ENCODE results near the gene GPX7. TPM values are rescaled to one million over a fixed set of nuclear protein-coding genes. Genes with fewer than 3 reads are reported as not detected.

The GPX7 gene
- total RNA-seq, 3 donors from 2014 or later, result 0.46 to 7.8 (median 4.0) TPM

- TF ChIP-seq CTCF (IDR thresholded peaks at IDR 0.05), result no peak
- intact Hi-C loops (cut with DNase I, micrococcal nuclease), result no loop called here
- no peak overlapping the region for H3K4me3 ChIP-seq
- ATAC-seq (no peak), DNase-seq (no peak)
- H3K4me1 ChIP-seq (ENCODE audit: low read depth), result no peaks in the 10 kb centered on the region
- no peaks in the 10 kb centered on the region for H3K36me3 ChIP-seq (ENCODE audit: low read depth)
- peaks cover 12% of the 10 kb centered on the region for H3K9me3 ChIP-seq
These were observed 19.8 kb downstream of the GPX7 start for GRCh38 chr1:52621950-52622349.

- H3K4me3 ChIP-seq, result no peak overlapping the region
- ATAC-seq (no peak), DNase-seq (no peak)
- no peaks in the 10 kb centered on the region for H3K4me1 ChIP-seq (ENCODE audit: low read depth)
- intact Hi-C loops (cut with DNase I, micrococcal nuclease), result no loop called here
- H3K36me3 ChIP-seq (ENCODE audit: low read depth), result no peaks in the 10 kb centered on the region
- peaks cover 12% of the 10 kb centered on the region for H3K9me3 ChIP-seq
- no peak for TF ChIP-seq CTCF (IDR thresholded peaks at IDR 0.05)
These were observed 21.6 kb downstream of the GPX7 start for GRCh38 chr1:52623812-52624211.

GRCh38 chr1:52627028-52627427, 24.9 kb downstream of the GPX7 start:
- no peak overlapping the region for H3K4me3 ChIP-seq
- intact Hi-C loops (cut with DNase I, micrococcal nuclease), result no loop called here
- TF ChIP-seq CTCF (IDR thresholded peaks at IDR 0.05), result no peak
- H3K9me3 ChIP-seq, result peaks cover 5% of the 10 kb centered on the region
- no peak for DNase-seq
- H3K36me3 ChIP-seq (ENCODE audit: low read depth), result no peaks in the 10 kb centered on the region
- no peak for ATAC-seq
- H3K4me1 ChIP-seq (ENCODE audit: low read depth), result no peaks in the 10 kb centered on the region

GRCh38 chr1:52628614-52629324, 26.6 kb downstream of the GPX7 start:
- H3K4me1 ChIP-seq (ENCODE audit: low read depth), result peaks cover 3% of the 10 kb centered on the region
- H3K9me3 ChIP-seq, result no peaks in the 10 kb centered on the region
- H3K36me3 ChIP-seq (ENCODE audit: low read depth), result no peaks in the 10 kb centered on the region
- no peak for DNase-seq
- TF ChIP-seq CTCF (IDR thresholded peaks at IDR 0.05), result no peak
- ATAC-seq, result no peak
- no peak overlapping the region for H3K4me3 ChIP-seq
- intact Hi-C loops (cut with DNase I, micrococcal nuclease), result no loop called here

GRCh38 chr1:52629325-52629643, 27.1 kb downstream of the GPX7 start:
- H3K4me1 ChIP-seq (ENCODE audit: low read depth), result peaks cover 3% of the 10 kb centered on the region
- no peak for TF ChIP-seq CTCF (IDR thresholded peaks at IDR 0.05)
- no peak overlapping the region for H3K4me3 ChIP-seq
- intact Hi-C loops (cut with DNase I, micrococcal nuclease), result no loop called here
- H3K36me3 ChIP-seq (ENCODE audit: low read depth), result no peaks in the 10 kb centered on the region
- DNase-seq (no peak), ATAC-seq (no peak)
- H3K9me3 ChIP-seq, result no peaks in the 10 kb centered on the region

GRCh38 chr1:52629667-52630066, 27.5 kb downstream of the GPX7 start:
- Histone ChIP-seq H3K4me3 (no peak overlapping the region), H3K9me3 (no peaks in the 10 kb centered on the region), H3K4me1 (ENCODE audit: low read depth) (peaks cover 3% of the 10 kb centered on the region), H3K36me3 (ENCODE audit: low read depth) (no peaks in the 10 kb centered on the region)
- no peak for TF ChIP-seq CTCF (IDR thresholded peaks at IDR 0.05)
- intact Hi-C loops (cut with DNase I, micrococcal nuclease), result no loop called here
- ATAC-seq (no peak), DNase-seq (no peak)

Data from mucosa of descending colon (tissue), 3 donors.